Activated effector memory CD4-positive, alpha-beta T cell treated with anti-CD3 and anti-CD28 coated beads, Interleukin-2, amount 50 U/mL, for 16 hours (primary cell): ENCODE results near the gene FHAD1.
"Not testable (repeated sequence)": the region's sequence is repeated elsewhere in the genome, so short reads cannot be mapped to it uniquely, and the experiment has no call there.

Source experiments
- DNase-seq: peaks from one replicate; pipeline ENCODE4 v3.0.0-alpha.2; 2020

The FHAD1 gene

DNA sequence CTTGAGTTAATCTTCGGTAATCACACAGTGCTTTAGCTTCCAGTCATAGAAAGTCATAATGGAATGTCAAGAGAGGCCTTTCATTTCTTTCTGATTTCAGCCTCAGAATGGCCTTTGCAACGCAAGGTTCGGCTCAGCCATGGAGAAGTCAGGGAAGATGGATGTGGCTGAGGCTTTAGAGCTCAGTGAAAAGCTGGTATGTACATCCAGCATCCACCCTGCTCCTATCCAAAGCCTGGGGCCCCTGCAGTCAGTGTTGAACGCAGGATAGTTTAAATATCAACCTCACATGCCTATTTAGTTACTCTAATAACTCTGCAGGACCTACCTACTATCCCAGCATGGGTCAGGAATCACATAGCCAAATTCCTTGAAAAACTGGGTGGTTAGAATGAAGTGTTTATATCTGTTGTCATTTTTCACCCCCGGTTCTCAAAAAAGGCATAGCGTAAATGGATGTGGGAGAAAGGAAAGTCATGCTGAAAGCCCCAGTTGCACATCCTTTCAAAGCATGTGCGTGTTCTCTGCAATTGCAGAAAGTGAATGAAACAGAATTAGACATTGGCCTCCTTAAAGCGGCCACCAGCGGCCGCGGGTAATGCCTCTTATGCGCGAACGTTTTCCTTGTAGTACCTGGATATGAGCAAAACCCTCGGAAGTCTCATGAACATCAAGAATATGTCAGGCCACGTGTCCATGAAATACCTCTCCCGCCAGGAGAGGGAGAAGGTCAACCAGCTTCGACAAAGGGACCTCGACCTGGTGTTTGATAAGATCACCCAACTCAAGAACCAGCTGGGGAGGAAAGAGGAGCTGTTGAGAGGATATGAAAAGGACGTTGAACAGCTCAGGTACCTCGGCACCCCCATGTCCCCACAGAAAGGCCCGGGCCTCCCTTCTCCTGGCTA lies 133.8 kb downstream of the FHAD1 start:
- no peak for DNase-seq

DNA sequence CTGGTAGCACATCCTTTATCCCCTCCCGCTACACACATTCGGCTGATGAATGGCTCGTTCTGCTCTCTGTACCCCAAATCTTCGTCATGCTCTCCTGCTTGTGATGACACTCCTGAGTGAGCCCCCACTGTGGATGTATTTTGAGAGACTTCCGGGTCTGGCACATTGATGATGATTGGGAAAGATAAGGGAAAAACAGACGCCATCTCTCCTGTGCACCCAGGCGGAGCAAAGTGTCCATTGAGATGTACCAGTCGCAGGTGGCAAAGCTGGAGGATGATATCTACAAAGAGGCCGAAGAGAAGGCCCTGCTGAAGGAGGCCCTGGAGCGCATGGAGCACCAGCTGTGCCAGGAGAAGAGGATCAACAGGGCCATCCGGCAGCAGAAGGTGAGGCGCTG lies 134.8 kb downstream of the FHAD1 start:
- no peak for DNase-seq

- no peak for DNase-seq
These were observed 135.8 kb downstream of the FHAD1 start for GRCh38 chr1:15382601-15383518.

DNA sequence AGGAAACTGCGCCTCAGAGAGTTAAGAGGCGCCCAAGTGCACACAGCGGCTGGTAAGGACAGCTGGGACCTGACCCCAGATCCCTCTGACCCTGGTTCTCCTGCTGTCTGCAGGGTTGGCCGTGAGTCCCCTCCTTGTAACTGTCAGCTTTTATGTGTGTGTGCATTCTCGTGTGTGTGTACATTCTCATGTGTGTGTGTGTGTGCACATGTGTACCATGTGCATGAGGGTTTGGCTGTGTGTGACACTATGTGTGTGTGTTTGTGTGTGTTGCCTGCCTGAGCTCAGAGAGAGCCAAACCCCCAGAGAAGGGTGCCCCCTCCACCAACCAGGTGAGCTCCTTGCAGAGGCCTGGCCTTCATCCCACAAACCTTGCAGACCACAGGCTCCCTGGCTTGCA lies 136.8 kb downstream of the FHAD1 start:
- DNase-seq: no peak

DNA sequence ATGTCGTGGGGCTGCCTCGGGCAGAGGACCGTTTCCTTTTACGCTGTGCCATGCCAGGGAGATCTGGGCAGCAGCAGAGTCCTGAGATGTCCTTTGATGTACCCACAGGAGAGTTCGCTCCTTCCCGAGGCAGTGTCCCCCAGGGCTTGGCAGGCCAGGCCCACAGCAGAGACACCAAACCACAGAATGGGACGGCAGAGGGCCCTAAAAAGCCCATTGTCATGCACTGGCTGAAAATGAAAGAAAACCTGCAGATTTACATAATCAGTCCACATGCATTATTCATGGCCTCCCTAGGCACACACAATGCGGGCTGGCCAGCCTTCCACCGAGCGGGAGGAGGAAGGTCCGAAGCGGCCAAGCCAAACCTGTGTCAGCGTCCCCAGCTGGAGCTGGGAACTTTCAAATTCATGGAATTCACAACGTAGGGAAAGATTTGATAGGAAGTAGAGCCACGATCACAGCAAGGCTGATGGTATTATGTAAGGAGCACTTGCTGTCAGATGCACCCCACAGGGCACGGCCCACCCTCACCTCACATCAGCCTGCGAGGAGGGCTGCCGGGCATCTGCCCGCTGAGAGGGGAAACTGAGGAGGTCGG lies 137.4 kb downstream of the FHAD1 start:
- no peak for DNase-seq

DNA sequence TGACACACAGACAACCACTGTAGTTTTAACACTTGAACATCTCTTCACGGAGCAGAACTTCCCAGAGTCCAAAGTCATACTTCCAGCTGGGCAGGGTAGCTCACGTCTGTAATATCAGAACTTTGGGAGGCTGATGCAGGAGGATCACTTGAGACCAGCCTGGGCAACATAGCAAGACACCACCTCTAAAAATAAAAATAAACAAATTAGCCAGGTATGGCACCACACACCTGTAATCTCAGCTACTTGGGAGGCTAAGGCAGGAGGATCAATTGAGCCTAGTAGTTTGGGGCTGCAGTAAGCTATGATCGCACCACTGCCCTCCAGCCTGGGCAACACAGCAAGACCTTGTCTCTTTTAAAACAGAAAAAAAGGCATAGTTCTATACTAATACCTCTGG lies 138.4 kb downstream of the FHAD1 start:
- DNase-seq: no peak

DNA sequence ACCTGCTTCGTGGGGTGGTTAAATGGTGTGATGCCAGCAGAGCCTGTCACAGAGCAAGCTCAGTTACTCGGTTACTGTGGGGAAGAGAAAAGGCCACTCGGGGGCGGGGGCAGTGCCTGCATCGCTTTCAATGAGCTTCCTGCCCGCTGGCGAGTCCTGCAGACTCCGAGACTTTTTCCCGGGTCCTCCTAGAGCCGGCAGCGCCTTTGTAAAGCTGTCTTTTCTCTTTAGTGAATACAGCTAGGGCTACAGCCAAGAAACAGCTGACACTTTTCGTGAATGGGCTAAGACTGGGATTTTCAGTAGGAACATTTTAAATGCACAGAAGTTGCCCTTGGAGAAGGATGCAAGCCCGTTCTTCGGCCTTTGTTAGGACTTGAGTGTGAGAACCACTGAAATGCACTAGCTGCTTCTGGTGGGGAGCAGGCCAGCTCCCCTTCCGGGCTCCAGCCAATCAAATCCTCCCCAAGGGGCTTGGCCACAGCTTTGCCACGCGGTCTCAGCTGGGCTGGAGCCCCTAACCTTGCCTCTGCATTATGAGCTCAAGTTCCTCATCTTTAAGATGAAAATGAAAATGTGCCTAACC lies 139.2 kb downstream of the FHAD1 start:
- DNase-seq: no peak

- DNase-seq: no peak
These were observed 141.3 kb downstream of the FHAD1 start for GRCh38 chr1:15388201-15388880.

- not testable (repeated sequence) for DNase-seq
These were observed 142.8 kb downstream of the FHAD1 start for GRCh38 chr1:15389828-15390227.

DNA sequence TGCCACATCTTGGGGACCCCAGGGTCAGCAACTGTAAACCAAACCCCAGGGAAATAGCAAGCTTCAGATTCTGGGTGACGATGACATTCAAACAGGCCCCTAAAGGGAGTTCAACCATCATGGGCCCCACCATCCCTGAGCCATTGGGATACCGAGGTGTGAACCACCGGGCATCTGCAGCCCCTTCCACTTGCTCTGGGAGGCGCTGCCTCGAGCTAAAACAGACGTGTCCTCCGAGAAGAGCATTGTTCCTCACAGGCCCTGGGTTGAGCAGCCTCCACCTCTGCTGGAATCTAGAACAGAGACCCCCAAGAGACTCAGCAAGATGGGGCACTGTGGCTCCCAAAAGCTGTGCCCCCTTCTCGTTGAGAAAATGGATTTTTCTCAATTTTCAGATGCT lies 143.6 kb downstream of the FHAD1 start:
- no peak for DNase-seq

GRCh38 chr1:15391366-15391765 lies 144.3 kb downstream of the FHAD1 start:
- no peak for DNase-seq

- no peak for DNase-seq
These were observed 146.6 kb downstream of the FHAD1 start for GRCh38 chr1:15393475-15394257.

- no peak for DNase-seq
These were observed 147.3 kb downstream of the FHAD1 start for GRCh38 chr1:15394258-15394690.

- DNase-seq: no peak
These were observed 150.2 kb downstream of the FHAD1 start for GRCh38 chr1:15397236-15397635.

- no peak for DNase-seq
These were observed 152.7 kb downstream of the FHAD1 start for GRCh38 chr1:15399710-15400109.

DNA sequence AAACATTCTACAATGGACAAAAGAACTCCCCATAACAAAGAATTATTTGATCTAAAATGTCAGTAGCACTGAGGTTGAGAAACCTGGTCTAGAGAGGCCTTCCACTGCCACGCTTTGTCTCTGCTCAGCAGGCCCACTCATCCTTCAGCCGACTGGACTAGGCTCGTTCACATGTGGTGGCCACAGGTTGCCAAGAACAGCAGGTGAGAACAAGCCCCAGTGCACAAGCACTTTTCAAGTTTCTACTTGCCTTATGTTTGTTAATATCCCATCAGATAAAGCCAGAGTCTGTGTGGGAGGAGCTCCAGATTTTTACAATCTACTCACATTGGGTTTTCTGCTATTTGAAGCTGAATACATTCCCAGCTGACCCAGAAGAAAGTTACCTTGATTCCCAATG lies 153.6 kb downstream of the FHAD1 start:
- no peak for DNase-seq

- no peak for DNase-seq
These were observed 154.5 kb downstream of the FHAD1 start for GRCh38 chr1:15401391-15402055.

DNA sequence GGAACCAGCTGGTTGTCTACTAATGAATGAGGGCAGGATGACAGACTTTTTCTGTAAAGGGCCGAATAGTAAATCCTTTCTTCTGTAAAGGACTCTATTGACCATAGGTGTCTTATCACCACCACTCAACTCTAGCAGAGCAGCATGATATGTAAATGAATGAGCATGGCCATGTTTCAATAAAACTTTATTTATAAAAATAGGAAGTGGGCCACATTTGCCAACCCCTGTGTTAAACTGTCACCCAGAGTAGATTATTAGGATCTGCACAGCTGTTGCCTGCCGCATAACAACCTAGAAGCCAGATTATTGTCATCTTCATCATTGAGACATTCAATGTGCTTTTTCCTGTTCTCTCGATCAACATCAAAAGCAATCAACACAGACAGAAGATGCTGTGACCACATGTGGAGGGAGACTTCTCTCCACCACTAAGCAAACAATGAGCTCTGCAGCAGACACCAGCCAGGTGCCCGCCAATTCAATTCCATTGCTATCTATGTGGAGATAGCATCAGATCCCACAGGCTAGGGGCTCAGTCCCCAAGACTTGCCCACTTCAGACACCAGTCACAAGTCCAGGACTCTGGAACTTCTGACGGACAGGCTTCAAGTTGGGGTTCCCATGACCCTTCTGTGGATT lies 155.9 kb downstream of the FHAD1 start:
- no peak for DNase-seq

DNA sequence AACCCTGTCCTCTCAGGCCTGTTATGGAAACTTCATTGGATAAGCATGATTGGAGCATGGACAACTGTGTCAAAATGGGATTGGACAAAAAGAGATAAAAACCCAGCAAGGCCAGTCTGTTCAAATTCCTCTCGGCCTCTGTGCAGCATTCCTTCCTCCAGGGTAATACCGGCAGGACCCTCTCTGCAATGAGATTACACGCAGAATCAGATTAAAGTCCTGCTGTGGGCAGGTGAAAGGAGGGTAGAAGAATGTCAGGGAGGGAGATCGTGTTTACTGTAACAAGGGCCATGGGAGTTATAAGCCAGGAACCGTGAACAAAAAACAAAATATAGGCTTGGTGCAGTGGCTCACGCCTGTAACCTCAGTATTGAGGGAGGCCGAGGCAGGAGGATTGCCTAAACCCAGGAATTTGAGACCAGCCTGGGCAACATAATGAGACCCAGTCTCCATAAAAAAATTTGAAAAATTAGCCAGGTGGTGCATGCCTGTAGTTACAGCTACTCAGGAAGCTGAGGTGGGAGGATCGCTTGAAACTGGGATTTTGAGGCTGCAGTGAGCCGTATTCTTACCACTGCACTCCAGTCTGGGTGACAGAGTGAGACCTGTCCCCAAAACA lies 157.0 kb downstream of the FHAD1 start:
- no peak for DNase-seq
